ENCODE measurements around the gene ITGA3.

- no peak for TF ChIP-seq CTCF (IDR thresholded peaks at IDR 0.05)
- TF ChIP-seq POLR2A (IDR thresholded peaks at IDR 0.05) = no peak
Measured at GRCh38 chr17:50047488-50048126, 8.3 kb upstream of the ITGA3 start.
